Epithelial cell of prostate (primary cell): Measurements from ENCODE around the gene SUPT5H.
A peak's percentile ranks its signal among the peaks of the same experiment; 100 is the strongest.

Source experiments
- DNase-seq: peaks from one replicate; pipeline ENCODE4 v3.0.0-alpha.2; 2011; ENCODE audit warnings: low read depth, low spot score
- H3K27ac ChIP-seq: fragments of 450-650 bp; 2 replicates; pipeline ENCODE4 v1.5.1; 2017; ENCODE audit warnings: mild to moderate bottlenecking

The SUPT5H gene

GRCh38 chr19:39445196-39446111, at the start of gene SUPT5H:
Gene SUPT5H (plus strand): TSS chr19:39445582. CDS start chr19:39445891, 309 bp downstream.
- peak within 1 kb of the TSS; percentile 77 for H3K27ac ChIP-seq
- peak; percentile 91 for DNase-seq

- peak overlapping the region; percentile 99 for H3K27ac ChIP-seq
- DNase-seq = no peak
Measured at GRCh38 chr19:39397360-39398296, 47.8 kb upstream of the SUPT5H start.

- peak overlapping the region; percentile 99 for H3K27ac ChIP-seq
- peak; percentile 89 for DNase-seq
Measured at GRCh38 chr19:39398297-39398864, 47.0 kb upstream of the SUPT5H start.

GRCh38 chr19:39399668-39400050, 45.7 kb upstream of the SUPT5H start:
- no peak for DNase-seq
- peak overlapping the region; percentile 99 for H3K27ac ChIP-seq

GRCh38 chr19:39400061-39400460, 45.3 kb upstream of the SUPT5H start:
- no peak for DNase-seq
- peak overlapping the region; percentile 99 for H3K27ac ChIP-seq

- no peak for DNase-seq
Measured at GRCh38 chr19:39401070-39401548, 44.3 kb upstream of the SUPT5H start.

GRCh38 chr19:39401549-39402345, 43.6 kb upstream of the SUPT5H start:
- H3K27ac ChIP-seq = peak overlapping the region; percentile 100
- peak; percentile 89 for DNase-seq

More at GRCh38 chr19:39401070-39401548, 44.3 kb upstream of the SUPT5H start:
- peak overlapping the region; percentile 100 for H3K27ac ChIP-seq

GRCh38 chr19:39402346-39403300, 42.8 kb upstream of the SUPT5H start:
- DNase-seq = no peak

GRCh38 chr19:39403331-39404312, 41.8 kb upstream of the SUPT5H start:
- DNase-seq = peak; percentile 76
- H3K27ac ChIP-seq = peak overlapping the region; percentile 100

More at GRCh38 chr19:39402346-39403300, 42.8 kb upstream of the SUPT5H start:
- peak overlapping the region; percentile 100 for H3K27ac ChIP-seq

- DNase-seq = no peak
- H3K27ac ChIP-seq = peak overlapping the region; percentile 100
Measured at GRCh38 chr19:39405261-39405957, 40.0 kb upstream of the SUPT5H start.

- peak overlapping the region; percentile 100 for H3K27ac ChIP-seq
- no peak for DNase-seq
Measured at GRCh38 chr19:39405958-39406655, 39.3 kb upstream of the SUPT5H start.

- DNase-seq = no peak
- peak within 1 kb of the TSS; percentile 100 for H3K27ac ChIP-seq
Measured at GRCh38 chr19:39406656-39407409, 38.5 kb upstream of the SUPT5H start, which contains the start of gene ZFP36. Gene ZFP36 (plus strand): TSS chr19:39406847. CDS start chr19:39406905, 58 bp downstream.

- no peak for DNase-seq
- peak overlapping the region; percentile 100 for H3K27ac ChIP-seq
Measured at GRCh38 chr19:39407410-39407659, 38.0 kb upstream of the SUPT5H start.

- peak overlapping the region; percentile 100 for H3K27ac ChIP-seq
- DNase-seq = no peak
Measured at GRCh38 chr19:39407660-39408391, 37.6 kb upstream of the SUPT5H start.
